ENCODE measurements around the gene DOK1.

DOK1 gene

DNA sequence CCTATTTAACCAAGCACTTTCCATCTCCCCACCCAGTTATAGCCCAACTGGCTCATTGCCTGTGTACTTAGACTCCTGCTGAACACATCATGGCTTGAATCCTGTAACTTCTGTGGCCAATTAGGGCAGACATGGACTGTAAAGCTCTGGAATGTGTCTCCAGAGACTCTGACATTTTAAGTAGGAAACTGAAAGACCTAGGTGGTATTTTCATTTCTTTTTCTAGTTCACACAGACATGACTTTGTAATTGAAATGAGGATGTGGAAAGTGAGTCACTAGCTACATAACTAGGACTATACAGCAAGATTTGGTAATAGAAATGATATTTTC is 12.2 kb downstream of the DOK1 start:
- in situ Hi-C loops (cut with MboI; ENCODE audit: low sequenced_read_pairs), result no loop called here

- in situ Hi-C loops (cut with MboI; ENCODE audit: low sequenced_read_pairs), result no loop called here
Observed at GRCh38 chr2:74567881-74568280, 13.4 kb downstream of the DOK1 start.

- in situ Hi-C loops (cut with MboI; ENCODE audit: low sequenced_read_pairs), result no loop called here
Observed at GRCh38 chr2:74569686-74570085, 15.2 kb downstream of the DOK1 start.

- in situ Hi-C loops (cut with MboI; ENCODE audit: low sequenced_read_pairs), result no loop called here
Observed at GRCh38 chr2:74571058-74571457, 16.5 kb downstream of the DOK1 start.

- in situ Hi-C loops (cut with MboI; ENCODE audit: low sequenced_read_pairs), result no loop called here
Observed at GRCh38 chr2:74572178-74572925, 17.8 kb downstream of the DOK1 start.

DNA sequence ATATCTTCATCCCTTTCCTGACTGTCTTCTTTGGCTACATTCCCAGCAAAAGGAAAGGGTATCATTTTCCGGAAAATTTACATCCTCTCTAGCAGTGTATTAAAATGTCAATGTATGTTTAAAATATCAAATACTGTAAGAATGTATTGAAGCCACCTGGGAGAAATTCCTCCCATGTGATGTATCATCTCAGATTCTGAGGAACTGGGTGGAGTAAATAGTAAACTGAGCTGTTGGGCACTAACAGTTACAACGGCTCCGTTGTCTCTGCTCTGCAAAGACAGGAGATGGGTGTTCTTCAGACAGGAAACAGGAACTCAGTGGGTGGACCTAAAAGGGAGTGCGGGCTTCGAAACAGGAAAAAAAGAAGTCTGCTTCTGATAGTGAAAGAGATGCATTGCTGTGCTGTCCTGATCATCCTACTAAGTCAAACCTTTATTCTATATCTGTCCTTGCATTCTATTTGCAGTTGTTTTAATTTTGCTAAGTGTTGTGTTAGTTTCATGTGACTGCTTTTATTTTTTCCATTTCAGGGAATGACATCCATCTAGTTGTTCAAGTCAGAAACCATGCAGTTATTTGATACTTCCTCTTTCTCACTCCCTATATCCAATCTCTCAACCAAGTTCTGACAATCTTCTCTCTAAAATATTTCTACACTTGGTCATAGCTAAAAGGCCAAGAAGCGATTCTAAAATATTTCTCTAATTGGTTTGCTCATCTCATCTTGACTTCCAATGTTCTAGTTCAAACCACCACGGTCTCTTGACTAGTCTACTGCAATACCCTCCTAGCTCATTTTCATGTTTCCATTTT is 19.4 kb downstream of the DOK1 start:
- in situ Hi-C loops (cut with MboI; ENCODE audit: low sequenced_read_pairs), result no loop called here

DNA sequence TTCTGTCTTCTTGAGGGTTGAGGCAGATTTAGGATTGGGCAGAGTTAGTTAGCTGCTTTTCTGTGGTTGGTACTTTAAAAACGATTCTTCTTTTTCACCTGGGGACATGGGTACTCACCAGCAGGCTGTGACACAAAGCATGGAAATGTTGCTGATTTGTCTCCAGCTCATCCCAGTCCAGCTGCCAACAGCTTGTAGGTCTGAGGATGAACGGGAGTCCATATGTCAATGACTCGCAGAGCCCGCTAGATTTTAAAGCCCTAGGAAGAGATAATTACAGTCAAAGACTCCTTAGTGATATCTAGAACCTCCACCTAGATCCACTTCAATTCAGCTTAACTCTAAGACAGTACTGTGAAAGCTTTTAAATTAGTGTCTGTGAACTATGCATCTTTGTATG is 20.8 kb downstream of the DOK1 start:
- in situ Hi-C loops (cut with MboI; ENCODE audit: low sequenced_read_pairs), result no loop called here

DNA sequence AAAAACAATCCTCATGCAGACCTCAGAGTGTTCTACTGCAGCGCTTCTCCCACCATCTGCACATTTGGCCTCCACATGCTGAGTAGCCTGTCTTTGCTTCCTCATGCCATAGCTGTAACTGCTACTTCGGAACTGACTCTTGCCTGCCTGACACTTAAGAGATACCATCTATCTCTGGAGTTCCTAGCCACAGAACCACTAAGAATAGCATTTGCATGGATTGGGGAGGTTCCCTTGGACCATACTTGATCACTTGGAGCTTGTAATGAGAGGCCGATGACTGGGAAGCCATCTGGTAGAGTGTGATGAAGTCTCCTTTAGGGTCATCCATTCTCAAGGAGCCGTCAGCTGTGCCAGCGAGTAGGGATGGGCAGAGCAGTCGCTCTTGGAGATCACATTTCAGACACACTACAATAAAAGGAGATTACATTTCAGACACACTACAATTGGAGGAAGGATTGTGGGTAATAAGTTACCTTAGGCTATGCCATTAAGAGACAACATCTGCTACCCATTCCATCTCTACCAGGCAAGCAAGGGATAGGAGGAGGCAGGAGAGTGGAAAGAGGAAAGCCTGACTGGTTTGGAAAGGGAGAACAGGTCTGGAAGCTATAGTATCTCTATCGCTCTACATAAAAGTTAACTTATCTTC is 21.8 kb downstream of the DOK1 start:
- in situ Hi-C loops (cut with MboI; ENCODE audit: low sequenced_read_pairs), result no loop called here

DNA sequence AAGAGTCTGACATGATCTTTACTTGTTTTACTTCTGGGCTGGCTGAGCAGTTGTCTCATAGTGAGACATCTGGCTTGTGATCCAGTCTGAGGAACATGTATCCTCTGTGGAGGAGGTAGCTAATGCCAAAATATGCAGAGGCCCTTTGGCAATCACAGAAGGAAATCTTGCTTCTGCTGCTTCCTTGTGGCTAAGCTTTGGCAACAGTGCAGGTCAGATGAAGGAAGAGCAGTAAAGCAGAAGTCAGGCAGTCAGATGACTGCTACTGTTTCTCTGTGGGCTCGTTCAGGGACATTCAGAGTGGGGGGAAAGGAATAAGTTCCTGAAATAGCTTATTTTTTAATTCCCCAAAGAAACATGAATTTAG is 22.3 kb downstream of the DOK1 start:
- in situ Hi-C loops (cut with MboI; ENCODE audit: low sequenced_read_pairs), result no loop called here

GRCh38 chr2:74577448-74577847 is 22.9 kb downstream of the DOK1 start:
- in situ Hi-C loops (cut with MboI; ENCODE audit: low sequenced_read_pairs), result no loop called here

DNA sequence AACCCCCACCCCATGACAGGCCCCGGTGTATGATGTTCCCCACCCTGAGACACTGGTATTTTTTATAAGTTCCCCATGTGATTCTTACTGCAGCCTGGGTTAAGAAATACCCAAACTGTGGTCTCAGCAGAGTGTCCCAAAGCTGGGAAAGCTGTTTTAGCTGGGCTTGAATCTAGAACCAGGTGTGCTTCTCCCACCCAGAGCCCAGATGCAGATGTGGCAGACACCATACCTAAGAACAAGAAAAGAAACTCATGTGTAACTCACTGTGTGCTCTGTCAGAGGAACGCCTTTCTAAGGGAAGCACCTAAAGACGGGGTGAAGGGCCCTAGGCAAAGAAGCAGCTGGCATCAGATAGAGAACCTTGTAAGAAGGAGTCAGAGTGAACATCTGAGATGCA is 23.9 kb downstream of the DOK1 start:
- in situ Hi-C loops (cut with MboI; ENCODE audit: low sequenced_read_pairs), result no loop called here

- in situ Hi-C loops (cut with MboI; ENCODE audit: low sequenced_read_pairs), result no loop called here
Observed at GRCh38 chr2:74581463-74581862, 26.9 kb downstream of the DOK1 start.

- in situ Hi-C loops (cut with MboI; ENCODE audit: low sequenced_read_pairs), result no loop called here
Observed at GRCh38 chr2:74582184-74582583, 27.7 kb downstream of the DOK1 start.

- in situ Hi-C loops (cut with MboI; ENCODE audit: low sequenced_read_pairs), result no loop called here
Observed at GRCh38 chr2:74583504-74583903, 29.0 kb downstream of the DOK1 start.

DNA sequence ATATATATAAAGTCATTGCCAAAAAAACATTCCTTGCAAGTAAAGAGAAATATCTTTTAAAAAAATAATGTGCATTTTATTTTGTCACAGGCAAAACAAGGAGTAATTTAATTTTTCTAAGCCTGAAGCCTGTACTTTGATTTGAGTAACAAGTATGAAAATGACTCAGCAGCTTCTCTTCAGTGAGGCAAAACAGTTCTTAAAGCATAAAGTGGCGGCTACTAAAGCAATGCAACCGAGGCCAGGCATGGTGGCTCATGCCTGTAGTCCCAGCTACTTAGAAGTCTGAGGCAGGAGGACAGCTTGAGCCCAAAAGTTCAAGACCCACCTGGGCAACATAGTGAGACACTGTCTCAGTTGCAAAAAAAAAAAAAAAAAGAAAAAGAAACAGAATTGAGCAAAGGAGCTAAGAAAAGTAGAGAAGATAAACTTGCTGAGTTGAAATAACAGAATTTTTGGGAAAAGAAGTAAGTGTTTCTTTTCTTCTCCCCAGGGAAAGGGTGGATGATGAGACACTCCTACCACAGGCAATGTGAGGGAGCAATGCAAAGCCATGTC is 29.6 kb downstream of the DOK1 start:
- in situ Hi-C loops (cut with MboI; ENCODE audit: low sequenced_read_pairs), result no loop called here

DNA sequence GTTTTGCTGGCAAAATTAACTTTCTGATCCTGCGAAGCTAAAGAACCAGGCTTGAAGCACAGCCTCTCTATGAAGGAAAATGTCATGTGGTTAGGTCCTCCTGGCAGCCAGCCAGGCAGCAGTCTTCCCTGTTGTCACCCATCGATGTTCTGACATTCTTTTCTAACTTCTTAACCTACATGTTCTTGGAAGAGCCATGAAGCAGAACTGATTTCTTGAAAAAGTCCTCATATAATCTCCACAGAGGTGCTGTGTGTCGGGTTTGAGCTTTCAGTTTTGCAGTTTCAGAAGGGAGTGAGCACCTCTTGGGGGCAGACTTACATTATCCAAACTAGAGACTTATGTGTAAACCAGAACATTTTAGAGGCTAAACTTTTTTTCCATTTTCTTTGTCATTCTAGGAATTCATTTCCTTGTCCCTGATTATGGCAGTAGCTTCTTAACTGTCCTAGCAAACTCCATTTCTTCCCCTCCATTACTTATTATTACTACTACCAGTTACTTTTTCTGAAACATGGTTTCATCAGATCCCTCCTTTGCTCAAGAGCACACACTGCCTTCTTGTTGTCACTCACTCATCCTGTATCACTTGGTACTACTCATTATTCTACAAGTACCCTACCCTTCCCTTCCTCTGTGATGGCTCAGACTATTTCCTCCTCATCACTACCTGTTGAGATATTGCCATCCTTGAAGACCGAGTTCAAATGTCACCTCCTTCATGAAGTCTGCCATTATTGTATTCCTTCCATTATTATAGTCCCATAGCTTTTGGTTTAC is 31.1 kb downstream of the DOK1 start:
- in situ Hi-C loops (cut with MboI; ENCODE audit: low sequenced_read_pairs), result no loop called here

DNA sequence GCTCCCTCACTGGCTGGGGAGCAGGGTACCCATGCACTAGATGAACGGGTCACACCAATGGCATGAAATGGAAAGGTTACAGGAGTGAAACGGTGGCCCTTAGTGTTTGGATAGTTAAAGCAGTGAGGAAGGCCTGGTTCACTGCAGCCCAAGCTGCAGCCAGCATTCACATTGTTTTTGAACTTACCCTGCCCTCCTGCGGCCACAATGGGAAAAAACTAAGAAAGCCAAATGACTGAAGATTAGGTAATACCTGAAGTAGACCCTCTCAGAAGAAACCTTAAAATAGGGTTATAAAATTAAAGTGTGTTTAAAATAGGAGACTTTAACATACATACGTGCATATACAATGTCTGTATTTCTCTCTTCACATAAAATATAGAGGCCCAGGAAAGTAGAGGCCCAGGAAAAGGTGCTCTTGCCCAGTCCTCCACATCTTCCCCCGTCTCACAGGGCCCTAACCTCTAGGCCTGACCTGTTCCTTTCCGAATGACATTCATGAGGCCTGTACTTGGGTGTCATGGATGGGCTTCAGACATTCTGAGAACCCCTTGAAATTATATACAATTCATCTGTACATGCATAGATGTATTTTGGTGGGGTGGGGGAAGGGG is 33.3 kb downstream of the DOK1 start:
- in situ Hi-C loops (cut with MboI; ENCODE audit: low sequenced_read_pairs), result no loop called here

- in situ Hi-C loops (cut with MboI; ENCODE audit: low sequenced_read_pairs), result no loop called here
Observed at GRCh38 chr2:74588664-74589063, 34.1 kb downstream of the DOK1 start.

DNA sequence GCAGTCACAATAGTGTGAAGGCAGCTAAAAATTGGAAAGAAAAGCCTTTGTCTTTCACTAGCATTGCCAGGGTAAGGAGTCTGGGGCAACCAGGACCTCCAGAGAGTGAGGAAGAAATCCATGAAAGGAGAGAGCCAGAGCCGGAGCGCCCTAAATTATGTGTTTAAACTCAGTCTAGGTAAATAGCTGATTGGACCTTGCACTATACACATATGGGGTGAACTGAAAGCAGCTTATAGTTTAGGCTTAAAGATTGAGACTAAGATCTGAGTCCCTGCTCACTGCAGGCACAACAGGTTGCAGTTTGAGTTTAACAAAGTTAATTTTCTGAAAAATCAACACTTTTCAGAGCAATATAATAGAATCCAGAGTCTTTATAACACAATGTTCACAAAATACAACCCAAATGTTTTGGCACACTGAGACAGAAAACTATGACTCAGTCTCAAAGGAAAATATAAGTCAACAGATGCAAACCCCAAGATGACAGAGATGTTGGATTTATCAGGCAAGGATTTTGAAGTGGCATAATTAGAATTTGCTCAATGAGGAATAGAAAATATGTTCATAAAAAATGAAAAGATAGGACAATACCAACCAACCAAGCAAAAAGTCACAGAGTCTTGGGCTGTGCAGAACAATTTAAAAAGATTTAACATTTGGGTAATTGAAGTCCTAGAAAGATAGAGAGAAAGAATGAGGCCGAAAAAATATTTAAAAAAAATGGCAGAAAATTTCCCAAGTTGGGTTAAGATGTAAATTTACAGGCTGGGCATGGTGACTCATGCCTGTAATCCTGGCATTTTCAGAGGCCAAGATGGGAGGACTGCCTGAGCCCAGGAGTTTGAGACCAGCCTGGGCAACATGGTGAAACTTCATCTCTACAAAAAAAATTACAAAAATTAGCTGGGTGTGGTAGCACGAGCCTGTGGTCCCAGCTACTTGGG is 39.6 kb downstream of the DOK1 start:
- in situ Hi-C loops (cut with MboI; ENCODE audit: low sequenced_read_pairs), result no loop called here
